Stimulated activated CD4-positive, alpha-beta T cell treated with anti-CD3 and anti-CD28 coated beads, Interleukin-4, amount 100 ng/mL, for 24 hours (primary cell): Measurements from ENCODE around the gene PRMT7.
A peak's percentile ranks its signal among the peaks of the same experiment; 100 is the strongest.

Experiments
- DNase-seq: peaks from one replicate; pipeline ENCODE4 v3.0.0-alpha.2; 2020

Gene PRMT7

DNA sequence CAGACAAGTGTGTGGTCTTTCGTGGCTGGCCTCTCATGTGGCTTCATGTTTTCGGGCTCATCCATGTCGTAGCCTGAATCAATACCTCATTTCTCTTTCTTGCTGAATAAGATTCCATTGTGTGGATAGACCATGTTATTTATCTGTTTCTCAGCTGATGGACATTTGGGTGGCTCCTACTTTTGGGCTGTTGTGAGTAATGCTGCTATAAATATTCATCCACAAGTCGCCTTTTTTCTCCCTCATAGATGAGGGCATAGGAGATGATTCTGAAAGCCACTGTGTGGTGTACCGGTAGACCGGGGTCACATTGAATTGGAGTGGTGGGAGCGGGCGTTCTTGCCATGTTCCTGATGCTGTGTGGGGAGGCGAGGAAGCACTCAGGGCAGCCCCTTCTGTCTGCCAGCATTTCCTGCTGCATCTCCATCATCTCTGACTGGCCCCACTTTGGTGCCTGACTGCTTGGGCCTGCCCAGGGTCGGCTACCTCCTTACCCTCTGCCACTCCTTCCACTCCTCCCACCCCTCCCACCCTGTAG lies 40.1 kb downstream of the PRMT7 start:
- no peak for DNase-seq

DNA sequence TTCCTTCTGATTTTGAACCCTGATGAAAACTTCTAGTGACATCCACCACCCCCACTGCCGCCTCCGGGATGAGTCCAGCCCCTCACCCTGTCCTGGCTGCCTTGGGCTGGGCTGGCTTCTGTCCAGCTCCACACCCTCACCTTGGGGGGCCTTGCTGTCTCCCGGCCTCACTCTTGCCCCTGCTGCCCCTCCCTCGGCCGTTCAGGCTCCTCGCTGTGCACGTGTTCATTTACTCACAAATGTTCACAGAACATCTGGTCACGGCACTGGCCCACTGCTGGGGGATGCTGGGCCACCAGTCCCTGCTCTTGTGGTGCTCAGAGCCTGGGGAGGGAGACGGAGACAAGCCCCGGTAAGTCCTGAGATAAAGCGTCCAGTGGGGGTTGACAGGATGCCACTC lies 40.6 kb downstream of the PRMT7 start:
- no peak for DNase-seq

DNA sequence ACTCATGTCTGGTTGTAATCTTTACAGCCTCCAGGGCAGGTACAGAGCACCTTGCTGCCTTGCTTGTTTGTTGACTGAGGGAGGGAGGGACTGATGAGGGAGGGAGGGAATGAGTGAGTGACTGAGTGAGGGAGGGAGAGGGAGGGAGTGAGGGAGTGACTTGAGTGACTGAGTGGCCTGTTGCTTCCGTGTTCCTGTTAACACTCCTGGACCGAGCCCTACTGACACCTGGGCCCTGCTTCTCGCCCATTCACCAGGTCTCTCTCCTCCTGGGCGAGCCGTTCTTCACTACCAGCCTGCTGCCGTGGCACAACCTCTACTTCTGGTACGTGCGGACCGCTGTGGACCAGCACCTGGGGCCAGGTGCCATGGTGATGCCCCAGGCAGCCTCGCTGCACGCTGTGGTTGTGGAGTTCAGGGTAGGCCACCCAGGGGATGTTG lies 41.2 kb downstream of the PRMT7 start:
- no peak for DNase-seq

DNA sequence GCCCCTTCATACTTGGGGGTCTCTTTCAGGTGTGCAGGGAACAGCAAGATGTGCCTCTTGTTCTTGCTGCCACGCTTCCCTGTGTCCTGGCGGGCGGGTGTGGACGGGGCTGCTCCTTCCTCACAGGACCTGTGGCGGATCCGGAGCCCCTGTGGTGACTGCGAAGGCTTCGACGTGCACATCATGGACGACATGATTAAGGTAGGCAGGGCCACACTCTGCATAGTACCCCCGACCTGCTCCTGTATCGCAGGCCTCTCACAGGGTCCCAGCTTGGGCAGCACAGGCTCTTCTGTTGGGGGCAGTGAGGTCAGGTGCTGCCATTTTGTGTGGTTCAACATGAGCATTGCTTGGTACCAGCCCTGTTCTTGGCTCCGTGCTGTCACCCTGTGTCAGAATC lies 42.5 kb downstream of the PRMT7 start:
- no peak for DNase-seq

DNA sequence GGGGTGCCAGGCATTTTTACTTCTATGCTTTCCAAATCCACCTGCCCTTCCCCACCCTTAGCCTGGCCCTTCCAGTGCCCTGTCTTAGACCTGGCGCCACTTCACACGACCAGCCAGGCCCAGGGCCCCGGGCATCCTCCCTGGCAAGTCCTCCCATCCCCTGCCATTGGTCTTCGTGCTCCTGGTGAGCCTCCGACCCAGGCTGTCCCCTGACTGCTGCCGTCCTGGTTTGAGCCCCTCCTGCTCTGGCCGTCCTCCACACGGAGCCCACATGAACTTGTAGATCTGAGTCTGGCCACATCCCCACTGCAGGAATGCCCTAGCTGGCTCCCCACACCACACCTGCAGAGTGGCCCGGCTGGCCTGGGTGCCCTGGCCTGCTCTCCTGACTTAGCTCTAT lies 44.0 kb downstream of the PRMT7 start:
- DNase-seq, result no peak

DNA sequence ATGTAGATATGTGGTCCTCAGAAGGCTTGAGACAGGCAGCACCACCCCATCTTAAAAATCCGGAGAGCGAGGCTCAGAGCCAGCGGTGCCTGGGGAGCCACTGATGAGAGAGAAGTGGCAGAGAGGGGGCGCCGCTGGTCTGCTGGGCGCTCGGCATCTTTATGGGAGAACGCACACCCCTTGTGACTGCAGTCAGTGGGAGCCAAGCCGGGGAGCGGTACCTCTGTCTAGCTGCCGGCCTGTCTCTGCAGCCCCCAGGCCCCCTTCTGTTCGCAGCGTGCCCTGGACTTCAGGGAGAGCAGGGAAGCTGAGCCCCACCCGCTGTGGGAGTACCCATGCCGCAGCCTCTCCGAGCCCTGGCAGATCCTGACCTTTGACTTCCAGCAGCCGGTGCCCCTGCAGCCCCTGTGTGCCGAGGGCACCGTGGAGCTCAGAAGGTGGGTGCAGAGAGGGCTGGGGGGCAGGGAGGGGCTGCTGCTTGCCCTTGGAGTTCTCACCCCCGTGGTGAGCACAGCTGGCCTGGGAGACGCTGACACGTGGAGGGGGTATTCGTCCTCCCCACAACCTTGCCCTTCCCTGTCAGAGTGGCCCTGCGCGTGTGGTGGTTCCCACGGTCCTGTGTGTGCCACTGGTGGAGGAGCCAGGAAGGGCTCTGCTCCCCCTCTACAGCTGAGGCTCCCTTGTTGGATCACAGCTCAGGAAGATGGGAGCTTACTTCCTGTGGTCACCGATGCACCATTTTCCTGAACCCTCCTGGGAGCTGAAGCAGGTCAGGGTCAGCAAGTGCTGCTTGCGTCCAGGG lies 44.8 kb downstream of the PRMT7 start:
- no peak for DNase-seq

DNA sequence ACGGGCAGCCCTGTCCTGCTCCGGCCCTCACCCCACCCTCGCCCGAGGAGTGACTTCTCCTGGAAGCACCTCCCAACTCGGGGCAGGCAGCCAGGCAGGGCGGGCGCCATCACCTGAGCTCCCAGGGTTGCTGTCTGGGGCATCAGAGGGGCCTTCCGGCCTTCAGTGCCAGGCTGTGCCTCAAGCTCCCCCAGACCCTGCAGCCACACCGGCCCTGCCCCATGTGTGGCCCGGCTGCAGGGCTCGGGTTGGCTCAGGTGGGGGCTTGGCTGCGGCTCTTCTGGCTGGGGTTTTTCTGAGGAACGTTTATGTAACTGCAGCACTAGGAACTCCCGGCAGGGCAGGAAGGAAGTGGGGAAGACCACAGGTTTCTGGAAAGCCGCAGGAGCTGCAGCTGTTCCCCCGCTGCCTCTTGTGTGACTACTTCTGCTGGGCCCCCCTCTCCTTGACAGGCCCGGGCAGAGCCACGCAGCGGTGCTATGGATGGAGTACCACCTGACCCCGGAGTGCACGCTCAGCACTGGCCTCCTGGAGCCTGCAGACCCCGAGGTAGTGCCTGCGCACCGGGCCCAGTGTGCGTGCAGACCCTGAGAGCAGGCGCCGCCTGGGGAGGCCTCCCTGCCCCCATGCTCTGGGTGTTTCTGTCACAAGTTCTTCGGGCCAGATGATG lies 45.6 kb downstream of the PRMT7 start:
- DNase-seq, result peak; percentile 64

DNA sequence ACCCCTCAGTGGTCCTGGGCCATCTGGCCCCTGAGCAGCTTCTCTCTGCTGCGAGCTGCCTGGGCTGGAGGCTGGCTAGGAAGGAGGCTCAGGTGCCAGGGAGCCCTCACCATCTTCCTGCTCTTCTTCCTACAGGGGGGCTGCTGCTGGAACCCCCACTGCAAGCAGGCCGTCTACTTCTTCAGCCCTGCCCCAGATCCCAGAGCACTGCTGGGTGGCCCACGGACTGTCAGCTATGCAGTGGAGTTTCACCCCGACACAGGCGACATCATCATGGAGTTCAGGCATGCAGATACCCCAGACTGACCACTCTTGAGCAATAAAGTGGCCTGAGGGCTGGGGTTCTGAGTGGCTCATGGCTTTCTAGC lies 46.1 kb downstream of the PRMT7 start:
- DNase-seq, result no peak

DNA sequence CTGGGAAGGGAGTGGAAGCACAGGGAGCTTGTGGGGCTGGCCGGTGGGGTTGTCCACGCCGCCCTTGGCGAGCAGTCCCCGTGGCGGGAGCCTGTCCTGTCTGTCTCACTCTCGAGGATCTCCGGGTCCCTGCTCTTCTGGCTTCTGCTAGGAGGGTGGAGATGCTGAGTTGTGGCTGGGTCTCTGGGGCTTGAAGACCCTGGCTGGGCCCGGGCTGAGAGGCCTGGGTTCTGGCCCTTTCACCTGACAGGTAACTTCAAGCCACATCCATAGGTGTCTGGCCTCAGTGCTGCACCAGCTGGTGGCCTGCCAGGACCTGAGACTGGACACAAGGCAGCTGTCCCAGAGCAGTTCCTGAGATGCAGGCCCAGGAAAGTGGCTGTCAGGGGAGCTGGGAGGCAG lies 46.7 kb downstream of the PRMT7 start:
- DNase-seq, result no peak

DNA sequence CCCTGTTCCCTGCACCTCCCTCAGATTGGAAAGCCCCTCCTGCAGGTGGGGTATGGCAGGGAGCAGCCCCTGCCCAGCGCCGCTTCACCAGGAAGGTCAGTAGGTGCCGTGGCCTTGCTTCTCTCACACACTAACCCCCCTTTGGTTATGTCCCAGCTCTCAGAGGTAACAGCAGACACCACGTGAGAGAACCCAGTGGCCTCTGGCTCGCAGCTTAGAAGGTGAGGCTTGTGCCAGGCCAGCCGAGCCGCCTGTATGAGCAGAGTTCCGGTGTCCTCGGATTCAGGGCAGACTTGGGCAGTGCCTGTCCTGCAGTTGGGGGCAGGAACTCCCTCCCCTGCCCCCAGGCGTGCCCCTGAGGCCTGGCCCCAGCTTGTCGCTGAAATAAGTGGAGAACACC lies 47.1 kb downstream of the PRMT7 start:
- no peak for DNase-seq

DNA sequence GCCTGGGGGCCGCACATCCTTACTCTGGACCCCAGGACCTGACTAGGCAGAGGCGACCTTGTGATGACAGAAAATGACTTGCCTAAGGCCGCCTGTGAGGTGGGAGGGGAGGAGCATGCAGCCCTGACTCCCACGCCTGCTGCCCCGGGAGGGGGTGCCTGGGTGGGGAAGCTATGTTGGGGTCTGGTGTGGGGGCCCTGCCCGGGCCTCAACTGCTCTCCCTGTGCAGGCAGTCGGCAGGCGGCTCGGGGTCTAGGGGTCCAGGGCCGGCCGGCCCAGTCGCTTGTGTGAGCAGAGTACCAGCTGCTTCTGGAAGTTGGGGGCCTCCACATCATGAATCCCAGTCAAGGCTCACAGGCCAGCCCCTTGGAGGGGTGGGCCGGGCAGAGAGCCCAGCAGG lies 48.1 kb downstream of the PRMT7 start:
- no peak for DNase-seq

DNA sequence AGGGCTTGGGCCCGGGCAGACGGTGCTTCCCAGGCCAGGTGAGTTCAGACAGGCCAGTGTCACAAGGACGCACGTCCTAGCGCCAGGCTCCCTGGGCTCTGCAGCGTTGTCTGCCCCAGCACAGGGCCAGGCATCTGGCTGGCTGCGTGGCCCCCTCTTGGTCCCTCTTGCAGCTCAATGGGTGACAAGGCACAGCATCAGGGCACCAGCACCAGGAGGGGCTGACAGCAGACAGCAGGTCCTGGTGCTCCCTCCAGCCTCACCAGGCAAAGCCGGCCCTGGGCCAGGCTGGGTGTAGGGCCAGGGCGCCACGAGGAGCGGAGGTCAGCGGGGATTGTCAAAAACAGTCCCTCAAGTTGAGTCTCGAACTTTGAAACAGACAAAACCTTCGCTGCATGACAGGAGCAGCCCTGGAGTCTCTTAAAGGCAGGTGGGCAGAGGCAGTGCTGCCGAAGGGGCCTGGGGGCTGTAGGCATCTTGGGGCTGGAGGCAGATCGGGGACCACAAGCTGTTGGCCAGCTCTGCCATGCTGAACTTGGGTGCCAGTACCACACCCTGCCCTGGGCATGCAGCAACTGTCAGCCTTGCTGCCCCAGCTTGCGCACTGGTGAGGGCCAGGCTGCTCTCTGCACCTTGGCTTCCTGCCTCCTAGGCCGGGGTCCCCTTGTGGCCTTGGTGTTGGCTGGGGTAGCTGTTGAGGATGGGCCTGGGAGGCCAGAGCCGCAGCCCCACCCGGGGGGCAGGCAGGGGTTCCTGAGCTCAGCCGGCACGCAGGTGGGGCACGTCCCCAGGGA lies 48.8 kb downstream of the PRMT7 start:
- DNase-seq, result no peak

DNA sequence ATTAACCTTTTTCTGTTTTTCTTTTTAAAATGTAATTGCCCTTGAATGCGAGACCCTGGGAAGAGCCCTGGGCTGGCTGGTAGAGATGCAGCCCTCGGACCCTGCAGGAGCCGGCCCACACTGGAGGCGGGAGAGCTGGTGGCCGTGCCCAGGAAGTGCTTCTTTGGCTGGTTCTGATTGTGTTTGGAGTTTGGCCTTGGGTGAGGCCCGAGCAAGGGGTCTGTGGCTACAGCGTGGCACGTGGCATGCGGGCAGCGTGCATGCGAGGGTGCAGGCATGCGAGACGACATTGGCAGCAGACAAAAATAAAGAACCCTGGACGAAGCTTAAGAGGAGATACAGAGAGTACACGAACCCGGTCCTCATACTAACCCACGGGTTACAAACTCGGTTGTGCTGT lies 49.7 kb downstream of the PRMT7 start:
- DNase-seq, result no peak

DNA sequence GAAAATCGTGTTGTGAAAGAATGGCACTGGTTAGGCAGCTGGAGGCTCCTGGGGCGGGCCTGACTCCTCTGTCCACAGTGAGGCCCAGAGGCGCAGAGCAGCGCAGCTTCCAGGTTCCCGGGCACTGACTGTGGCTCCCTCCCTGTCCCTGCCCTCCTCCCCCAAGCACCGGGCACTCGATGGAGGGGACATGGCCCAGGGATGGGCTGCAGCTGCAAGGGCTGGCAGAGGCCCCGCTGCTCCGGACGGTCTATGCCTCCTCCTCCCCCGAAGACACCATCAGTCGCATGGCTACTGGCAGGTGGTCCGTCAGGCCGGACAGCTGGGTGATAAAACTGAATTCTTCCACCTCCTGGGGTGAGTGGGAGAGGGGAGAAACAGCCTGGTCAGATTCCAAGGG lies 50.1 kb downstream of the PRMT7 start:
- DNase-seq, result no peak

DNA sequence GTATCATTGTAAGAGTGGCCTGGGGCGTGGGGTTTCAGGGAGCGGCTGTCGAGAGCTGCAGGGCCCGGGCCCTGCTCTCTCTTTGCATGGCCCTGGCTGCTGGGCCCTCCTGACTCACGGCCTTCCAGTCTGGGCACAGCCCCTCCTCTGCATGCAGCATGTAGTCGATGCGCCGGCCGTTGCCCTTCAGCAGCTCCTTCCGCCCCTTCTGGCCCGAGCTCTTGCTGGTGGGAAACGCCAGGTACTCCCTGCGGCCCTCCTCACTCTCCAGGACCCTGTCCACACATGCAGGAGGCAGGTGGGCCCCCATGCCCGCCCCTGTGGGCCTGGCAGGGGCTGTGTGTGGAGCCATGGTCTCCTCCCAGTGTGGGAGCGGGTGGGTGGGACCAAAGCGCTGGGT lies 50.7 kb downstream of the PRMT7 start:
- no peak for DNase-seq

DNA sequence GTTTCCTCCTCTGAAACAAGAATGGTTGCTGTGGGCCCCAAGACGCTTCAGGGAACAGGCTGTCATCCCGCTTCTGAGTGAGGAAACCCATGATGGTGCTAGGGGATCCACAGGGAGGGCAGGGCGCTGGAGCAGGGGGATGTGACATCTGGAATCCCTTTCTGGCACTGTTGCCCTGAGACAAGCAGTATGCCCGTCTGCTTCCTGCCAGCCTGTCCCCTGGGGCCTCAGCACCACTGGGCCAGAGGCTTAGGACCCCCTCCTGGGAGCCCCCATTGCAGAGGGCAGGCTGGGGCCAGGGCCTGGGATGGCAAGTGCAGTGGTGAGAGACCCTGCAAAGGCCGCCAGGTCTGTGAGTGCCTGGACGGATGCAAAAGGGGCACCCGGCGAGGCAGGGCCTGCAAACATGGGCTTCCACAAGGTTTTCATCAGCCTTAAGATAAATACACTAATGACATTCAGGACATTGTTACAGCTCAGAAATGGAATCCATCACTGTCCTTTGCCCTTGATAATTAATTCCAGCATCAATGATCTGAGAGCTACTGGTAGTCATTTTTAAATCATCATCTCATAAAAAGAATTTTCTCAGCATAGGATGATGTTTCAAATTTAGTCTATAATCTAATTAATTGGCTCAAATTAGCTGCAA lies 51.6 kb downstream of the PRMT7 start:
- DNase-seq, result no peak

DNA sequence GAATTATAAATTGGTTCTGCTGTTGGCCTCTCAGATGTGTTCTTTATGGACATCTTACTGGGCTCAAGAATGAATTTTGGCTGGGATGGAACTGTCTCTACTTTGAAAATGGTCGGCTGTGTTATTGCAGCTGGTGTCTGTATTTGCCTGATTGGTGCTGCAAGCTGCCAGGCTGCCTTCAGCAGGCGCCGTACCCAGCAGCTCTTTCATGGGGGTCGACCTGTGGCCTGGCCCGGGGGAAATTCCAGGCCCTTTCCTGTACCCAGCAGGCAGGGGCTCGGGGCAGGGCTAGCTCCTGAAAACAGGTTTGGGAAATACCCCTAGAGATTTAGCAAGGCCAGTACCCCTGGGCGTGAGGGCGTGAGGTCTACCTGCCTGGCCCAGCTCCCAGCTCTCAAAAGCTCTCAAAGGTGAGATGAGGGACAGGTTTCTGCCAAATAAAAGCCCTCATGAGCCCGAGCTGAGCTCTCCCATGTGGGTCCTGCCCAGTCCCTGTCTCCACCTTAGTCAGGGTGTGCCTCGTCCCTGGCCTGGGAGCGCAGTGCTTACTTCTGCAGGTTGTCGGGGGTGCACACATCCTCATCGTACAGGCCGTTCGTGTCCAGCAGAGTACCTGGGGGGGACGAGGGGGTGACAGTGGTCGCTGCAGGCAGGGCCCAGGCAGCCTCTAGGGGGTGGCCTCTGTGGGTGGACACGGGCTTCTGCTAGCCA lies 52.3 kb downstream of the PRMT7 start:
- no peak for DNase-seq

DNA sequence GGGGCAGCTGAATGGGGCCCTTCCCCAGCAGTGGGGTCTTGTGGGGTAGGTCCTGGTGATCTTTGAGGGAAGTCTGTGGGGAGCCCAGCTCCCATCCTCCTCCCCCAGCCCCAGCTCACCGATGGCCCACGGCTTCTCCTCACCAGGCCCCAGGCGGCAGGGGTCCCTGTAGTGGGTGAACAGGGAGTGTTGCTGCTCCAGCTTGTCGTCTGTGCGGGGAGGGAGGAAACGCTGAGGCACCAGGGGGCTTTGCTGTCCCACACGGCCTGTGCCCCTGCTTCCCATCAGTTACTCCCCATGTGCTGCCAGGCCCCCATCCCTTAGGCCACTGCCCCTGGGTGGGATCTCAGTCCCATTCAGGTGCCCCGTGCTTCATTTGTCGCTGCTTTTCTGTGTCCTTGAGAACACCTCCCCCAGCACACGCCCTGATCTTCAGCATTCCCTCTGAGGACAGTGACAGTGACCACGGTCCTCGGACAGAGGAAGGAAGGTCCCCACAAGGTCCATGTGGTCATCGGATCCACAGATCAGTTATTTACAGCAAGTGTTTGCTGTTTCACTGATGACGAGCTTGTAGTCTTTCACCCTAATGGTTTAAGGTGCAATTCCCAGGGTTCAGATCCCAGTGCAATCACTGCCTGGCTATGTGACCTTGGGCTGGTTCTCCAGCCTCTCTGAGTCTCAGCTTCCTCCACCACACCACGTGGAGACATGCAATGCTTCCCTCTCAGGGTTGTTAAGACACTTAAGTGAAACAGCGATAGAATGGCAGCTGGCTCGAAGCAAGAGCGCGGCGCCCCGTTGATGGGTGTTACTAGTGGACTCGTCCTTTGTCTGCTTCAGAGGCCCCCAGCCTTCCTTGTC lies 53.1 kb downstream of the PRMT7 start:
- no peak for DNase-seq

DNA sequence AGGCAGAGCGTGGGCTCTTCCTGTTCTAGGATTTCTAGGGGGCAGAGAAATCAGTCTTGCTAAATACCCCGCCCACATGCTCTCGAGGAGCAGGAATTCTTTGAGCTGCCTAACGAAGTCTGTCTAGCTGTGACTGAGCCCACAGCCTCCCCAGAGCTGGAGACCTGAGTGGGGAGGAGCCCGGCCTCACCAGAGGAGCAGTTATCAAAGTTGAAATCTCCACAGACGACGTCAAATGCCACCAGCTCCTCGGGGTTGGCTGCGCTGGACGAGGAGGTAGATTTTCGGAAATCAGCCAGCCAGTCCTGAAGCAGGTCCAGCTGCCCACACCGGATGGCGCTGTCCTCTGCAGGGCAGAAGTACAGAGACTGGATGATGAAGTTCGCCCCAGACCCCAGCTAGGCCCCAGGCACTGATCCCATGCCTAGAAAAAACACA lies 53.8 kb downstream of the PRMT7 start:
- DNase-seq, result no peak

DNA sequence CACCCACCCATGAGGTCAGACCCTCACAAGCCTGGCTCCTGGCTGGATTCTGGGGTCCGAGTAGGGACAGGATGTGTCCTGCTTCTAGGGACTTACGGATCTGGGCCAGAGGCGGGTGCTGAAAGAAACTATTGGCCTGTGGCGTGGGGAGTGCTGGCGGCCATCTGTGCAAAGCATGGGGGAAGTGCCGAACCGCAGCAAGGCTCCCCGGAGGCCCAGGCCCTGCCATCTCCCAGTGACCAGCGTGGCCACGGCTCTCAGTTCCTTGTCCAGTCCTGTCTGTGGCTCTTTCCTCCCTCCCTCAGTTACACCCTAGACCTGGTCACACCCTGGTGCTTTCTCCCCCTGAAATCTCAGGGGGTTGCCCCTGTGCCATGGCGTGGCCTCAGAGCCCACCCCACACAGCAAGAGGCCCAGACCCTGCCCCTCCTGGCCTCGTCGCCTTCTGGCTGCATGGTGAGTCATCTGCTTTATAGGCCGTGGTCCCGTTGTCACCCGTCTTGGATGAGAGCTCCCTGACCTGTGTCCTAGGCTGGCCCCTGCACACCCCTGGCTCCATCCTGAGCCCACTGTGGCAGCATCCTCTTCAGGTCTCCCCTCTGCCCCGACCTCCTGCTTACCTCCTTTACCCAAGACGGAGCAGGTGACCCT lies 54.5 kb downstream of the PRMT7 start:
- no peak for DNase-seq

DNA sequence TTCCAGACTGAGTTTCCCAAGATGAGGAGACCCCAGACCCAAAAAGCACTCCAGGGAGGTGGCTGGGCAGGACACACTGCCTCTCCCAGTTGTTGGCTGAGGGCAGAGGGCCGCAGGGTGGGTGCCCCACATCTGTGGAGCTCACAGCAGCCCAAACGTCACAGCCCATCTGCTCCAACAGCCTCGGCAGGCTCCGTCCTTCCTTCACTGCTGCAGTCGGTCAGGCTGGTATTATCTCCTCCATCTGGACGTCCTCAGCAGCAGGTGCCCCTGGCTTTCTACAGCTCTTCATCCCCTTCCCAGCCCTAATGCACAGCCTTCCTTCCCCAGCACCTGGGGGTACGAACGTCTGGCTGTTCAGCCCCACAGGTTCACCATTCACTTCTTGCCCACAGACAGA lies 55.2 kb downstream of the PRMT7 start:
- no peak for DNase-seq
